GM12872 (cell line): ENCODE data around the gene STX18.

Experiments
- TF ChIP-seq, protein P1 (sequence below): IDR thresholded peaks from 3 replicates; pipeline ENCODE4 v1.5.1; 2011; ENCODE audit warnings: low read depth, mild to moderate bottlenecking, low read length, moderate library complexity; ENCODE audit not compliant: insufficient read depth

The STX18 gene

DNA sequence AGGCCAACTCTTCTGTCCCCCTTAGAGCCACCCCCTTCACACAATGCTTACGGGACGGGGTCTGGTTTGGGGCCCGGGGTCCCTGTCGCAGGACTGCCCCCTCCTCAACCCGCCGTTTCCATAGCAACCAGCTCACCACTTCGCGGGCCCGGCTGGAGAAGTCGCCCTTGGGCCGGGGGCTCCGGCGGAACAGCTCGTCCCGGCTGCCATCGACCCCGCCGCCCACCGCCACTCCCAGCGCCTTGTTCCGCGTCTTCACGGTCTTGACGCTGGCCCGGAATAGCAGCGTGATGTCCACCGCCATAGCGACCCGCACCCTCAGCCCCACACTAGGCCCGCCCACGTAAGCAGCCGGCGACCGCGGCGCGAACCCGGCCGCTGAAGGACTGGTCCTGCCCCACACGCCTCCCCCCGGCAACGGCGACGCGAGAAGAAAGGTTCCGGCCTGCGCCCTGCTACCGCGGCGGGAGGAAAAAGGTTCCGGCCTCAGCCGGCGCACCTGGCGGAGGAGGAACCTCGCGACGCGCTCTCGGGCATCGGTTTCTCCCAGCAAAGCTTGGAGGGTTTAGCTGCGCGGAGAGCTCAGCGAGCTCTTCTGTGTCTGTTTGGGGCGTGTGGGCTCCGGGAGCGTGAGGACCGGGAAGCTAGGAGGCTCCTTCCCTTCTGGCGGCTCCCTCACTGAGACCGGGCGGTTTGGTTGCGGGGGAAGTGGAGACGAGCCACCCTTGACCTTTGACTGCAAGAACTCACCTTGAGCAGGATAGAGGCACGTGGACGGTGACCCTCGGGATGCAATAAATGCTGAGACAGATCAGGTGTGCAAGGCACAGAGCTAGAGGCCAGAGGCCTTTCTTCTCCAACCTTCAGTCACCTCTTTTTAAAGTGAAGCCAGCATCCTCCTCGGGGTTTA is at the start of gene STX18:
Gene STX18 (minus strand): TSS at position 388 of the 910 bp plus-strand sequence. CDS start 84 bp downstream, at position 304.
- TF ChIP-seq, protein P1, sequence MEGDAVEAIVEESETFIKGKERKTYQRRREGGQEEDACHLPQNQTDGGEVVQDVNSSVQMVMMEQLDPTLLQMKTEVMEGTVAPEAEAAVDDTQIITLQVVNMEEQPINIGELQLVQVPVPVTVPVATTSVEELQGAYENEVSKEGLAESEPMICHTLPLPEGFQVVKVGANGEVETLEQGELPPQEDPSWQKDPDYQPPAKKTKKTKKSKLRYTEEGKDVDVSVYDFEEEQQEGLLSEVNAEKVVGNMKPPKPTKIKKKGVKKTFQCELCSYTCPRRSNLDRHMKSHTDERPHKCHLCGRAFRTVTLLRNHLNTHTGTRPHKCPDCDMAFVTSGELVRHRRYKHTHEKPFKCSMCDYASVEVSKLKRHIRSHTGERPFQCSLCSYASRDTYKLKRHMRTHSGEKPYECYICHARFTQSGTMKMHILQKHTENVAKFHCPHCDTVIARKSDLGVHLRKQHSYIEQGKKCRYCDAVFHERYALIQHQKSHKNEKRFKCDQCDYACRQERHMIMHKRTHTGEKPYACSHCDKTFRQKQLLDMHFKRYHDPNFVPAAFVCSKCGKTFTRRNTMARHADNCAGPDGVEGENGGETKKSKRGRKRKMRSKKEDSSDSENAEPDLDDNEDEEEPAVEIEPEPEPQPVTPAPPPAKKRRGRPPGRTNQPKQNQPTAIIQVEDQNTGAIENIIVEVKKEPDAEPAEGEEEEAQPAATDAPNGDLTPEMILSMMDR = 0 out of 3 replicates have a peak, but pooled peaks have one; percentile 8

DNA sequence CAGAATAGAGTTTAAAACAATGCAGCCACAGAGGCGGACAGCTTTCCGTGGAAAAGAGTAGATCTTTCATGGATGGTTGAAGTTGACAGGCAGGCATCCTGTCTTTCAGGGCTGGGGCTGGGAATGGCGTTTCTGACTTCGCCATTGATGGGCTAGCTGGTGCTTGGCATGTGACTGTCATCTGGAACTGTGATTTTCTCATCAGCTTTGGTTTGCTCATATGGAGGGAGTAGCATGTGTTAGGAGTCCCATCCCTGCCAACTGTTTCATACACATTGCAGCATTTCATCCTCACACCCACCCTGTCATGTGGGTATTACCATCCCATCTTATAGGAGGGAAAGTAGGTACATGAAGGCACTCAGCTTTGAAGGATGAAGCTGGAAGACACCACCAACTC is 49.2 kb upstream of the STX18 start:
- TF ChIP-seq, protein P1 = no peak

DNA sequence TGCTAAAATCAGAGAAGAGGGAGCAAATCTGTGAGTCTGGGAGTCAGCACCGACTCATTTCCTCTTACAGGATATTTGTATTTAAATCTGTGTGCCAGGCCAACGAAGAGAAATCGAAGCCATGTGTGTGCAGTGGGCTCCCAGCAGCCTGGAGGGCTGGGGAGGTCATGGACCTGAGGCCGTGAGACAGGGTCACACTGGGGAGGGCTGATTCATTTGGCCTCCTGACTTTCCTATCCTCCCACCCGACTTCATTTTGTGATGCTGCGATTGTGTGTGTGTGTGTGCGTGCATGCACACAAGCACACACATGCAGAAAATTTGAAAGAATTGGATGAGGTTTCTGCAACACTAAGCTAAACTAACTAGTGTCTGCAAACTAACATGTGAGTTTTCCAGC is 48.7 kb upstream of the STX18 start:
- TF ChIP-seq, protein P1 = no peak

DNA sequence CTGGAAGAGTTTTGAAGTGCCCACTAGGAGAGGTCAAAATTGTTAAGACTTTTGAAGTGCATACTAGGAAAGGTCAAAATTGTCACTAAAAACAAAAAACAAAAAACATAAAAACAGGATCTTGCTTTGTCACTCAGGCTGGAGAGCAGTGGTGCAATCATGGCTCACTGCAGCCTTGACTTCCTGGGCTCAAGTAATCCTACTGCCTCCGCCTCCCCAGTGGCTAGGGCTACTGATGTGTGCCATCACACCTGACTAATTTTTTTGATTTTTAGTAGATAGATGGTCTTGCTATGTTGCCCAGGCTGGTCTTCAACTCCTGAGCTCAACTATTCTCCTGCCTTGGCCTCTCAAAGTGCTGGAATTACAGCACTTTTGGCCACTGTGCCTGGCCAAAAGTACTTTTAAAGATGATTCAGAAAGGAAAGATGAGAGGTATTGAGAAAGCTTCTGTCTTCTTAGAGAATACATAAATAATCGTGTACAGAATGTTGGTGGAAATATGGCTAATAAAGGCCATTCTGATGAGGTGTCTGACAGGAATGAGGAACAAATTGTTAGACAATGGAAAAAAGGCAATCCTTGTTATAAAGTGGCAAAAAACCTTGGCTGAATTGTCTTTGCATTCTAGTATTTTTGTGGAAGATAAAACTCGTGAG is 43.3 kb upstream of the STX18 start:
- TF ChIP-seq, protein P1 = no peak

DNA sequence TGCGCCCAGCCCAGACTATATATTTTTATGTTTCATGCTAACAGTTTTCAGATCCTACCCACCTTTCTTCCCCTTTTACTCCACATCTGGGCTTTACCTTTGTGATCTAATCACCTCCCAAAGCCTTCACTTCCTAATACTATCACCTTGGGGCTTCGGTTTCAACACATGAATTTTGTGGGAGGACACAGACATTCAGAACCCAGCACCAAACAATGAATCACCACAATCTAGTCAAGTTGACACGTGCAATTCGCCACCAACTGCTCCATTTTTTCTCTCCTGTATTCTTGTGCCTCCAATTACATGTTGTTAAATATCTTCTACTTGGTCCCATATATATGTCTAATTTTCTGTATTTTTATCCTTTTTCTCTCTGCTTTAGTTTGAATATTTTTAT is 41.8 kb upstream of the STX18 start:
- TF ChIP-seq, protein P1 = no peak

DNA sequence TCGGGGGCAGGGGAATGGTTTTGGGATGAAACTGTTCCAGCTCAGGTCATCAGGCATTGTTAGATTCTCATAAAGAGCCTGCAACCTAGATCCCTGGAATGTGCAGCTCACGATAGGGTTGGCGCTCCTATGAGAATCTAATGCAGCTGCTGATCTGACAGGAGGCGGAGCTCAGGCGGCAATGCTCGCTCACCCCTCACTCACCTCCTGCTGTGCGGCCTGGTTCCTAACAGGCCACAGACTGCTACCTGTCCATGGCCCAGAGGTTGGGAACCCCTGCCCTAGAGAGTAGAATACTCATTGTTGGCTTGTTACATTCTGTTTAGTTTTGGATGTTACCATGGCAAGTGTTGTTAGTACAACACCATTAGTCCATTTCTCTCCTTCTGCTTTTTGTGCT is 40.8 kb upstream of the STX18 start:
- TF ChIP-seq, protein P1 = no peak

DNA sequence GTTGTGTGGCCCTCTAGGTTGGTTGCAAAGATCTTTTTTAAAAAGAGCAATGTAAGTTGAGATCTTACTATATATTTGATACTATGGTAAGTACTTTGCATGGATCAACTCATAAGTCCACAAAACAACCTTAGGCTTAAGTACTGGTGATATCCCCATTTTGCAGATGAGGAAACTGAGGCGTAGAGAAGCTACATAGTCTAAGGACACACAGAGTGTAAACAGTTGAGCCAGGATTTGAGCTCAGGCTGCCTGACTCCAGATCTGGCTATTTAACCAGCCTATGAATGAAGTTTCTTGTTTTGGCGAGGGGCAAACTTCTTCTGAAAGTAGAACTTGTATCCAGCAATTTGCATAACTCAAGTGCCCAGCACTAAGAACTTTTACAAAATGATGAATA is 38.6 kb upstream of the STX18 start:
- TF ChIP-seq, protein P1 = no peak
